NCI-H1092 (cell line): ENCODE measurements around the gene ADAMTS12.

Experiments used
- DNase-seq: peaks from one replicate; lab custom pipeline; 2025; lab: John Stamatoyannopoulos, UW

Gene ADAMTS12

DNA sequence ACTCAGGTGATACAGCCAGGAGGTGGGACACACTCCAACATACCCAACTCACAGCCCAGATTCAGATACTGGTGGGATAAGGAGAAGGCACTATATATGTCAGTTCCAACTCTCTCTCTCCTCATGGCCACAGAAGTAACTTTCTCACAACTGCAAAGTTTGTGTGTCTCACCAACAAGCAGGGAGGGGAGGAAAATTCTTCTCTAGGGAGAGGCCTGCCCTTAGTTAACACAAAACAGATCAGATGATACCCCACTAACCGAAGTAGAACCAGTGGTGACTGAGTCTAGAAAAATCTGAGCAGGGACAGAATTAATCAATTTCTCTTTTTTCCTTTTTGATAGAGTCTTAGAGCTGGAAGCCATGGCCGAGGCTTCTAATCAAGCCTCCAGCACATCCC, 133.1 kb downstream of the ADAMTS12 start:
- no peak for DNase-seq

DNA sequence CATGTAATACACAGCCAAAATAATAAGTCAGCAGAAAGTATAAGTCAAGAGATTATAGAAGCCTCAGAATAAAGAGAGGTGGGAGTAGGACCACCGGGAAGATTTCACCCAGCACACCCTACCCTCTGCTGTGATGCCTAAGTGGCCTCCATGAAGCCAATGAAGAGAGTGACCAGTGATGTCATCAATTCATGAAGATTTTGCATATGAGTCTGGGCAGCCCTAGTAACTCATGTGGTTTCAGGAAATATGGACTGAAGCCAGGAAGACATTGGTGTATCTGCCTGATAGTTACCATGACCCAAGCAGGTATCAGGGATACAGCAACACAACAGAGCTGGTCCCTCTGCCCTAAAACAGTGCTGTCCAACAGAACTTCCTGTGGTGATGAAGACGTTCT, 135.3 kb downstream of the ADAMTS12 start:
- DNase-seq, result no peak

DNA sequence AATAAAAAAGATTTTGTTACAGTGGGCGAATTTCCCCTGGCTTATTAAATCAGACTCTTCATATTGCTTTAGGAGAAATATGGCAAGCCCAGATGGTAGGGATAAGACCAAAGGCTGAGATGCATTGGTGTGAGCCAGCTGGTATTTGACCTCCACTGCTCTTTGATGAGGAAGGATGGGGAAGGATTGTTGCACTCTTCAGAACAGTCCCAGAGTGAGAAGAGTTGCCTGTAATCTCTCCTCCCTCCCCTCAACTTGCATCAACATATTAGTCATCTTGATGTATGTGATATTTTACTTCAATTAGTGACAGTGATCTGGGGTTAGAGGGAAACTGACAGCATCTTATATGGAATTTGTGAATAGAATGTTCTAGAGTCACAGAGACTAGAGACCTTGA, 136.6 kb downstream of the ADAMTS12 start:
- no peak for DNase-seq

DNA sequence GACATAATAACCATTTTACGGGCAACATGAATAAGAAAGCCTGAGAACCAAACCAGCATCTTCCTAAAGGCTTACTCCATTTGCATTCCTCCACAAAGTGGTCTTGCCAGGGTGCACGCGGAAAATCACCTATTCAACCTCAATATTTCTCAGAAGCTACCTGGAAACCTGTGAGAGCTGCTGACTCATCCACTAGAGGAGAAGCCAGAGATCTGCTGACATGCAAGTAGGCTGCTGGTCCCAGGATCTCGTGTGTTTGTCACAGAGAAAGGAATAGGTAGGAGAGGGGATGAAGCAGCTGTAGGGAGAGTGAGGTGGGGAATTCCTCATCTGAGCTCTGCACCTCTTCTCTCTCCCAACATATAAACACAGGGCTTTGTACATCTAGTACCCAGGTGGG, 138.1 kb downstream of the ADAMTS12 start:
- no peak for DNase-seq

DNA sequence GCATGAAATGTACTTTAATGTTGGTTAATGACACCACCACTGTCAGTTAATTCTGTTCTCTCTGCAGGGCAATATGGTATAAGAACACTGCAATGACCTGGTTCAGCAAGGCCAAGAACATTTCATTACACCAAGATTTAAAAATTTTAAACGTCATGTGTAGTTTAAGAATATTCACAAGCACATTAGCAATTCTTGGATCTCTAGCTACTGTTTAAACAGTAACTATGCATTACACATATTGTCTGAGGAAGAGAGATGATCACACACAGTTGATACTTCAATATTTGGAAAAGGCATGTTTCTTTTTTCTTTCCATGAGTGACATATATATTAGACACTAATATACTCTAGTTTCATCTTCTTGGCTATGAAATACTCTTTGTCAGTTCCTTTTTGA, 143.0 kb downstream of the ADAMTS12 start:
- no peak for DNase-seq

DNA sequence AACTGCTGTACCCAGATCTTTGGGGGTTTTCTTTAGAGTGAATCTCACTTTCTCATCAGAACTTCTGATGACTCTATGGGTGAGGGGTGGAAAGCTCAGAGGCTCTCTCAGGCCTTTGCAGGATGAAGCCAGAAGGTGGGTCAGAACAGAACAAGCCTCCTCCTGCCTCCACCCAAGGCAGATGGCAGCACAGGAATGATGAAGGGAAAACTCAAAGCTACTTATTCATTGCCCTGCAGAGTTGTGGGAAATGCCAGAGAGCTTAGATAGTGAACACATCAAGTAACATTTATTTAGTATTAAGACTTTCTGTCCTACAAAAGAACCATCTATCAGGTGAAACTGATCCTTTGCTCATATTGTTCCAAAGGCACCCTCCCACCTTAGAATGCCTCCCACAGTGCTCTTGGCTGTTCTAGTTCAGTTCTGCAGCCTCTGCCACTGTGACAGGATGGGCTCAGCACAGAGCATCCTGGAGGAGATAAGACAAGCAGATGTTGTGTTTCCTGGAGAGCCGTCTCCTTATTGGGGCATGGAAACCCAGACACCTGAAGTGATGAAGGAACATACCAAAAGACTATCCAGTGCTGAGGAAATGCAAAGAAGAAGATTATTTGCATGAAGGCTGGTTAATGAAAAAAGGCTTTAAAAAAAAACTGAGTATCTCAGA, 146.6 kb downstream of the ADAMTS12 start:
- DNase-seq, result no peak

GRCh38 chr5:33743099-33743498, 148.7 kb downstream of the ADAMTS12 start:
- no peak for DNase-seq

DNA sequence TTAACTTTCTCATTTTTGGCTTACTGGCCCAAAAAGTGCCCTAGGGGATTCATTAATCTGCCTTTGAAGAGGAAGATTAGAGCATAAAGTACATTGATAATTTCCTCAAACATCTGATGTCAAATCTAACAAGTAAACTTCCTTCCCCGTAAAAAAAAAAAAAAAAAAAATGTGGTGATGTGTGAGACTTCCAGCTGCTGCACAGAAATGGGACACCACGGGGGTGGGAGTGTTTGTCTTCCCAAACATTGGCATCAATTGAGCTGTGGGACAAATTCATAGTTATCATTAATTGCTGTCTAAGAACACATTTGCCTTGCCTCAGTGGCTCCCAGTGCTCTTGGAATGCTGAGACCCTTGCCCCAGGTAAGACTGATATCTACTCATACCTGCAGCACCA, 149.6 kb downstream of the ADAMTS12 start:
- no peak for DNase-seq

GRCh38 chr5:33738967-33739366, 152.8 kb downstream of the ADAMTS12 start:
- DNase-seq, result no peak

GRCh38 chr5:33738097-33738496, 153.7 kb downstream of the ADAMTS12 start:
- no peak for DNase-seq

GRCh38 chr5:33737697-33738096, 154.1 kb downstream of the ADAMTS12 start:
- no peak for DNase-seq

DNA sequence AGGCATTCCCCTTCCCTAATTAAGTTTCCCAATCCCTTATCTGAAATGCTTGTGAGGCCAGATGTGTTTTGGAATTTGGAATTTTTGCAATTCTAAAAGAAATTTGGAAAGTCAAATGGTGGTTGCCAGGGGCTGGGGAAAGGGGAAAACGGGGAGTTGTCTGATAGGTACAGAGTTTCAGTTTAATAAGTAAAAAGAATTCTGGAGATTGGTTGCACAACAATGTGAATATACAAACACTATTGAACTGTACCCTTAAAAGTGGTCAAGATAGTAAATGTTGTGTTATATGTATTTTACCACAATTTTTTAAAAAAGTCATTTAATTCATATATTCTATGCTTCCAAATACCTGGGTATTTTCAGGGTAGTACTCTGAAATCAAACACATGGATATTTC, 154.5 kb downstream of the ADAMTS12 start:
- no peak for DNase-seq

DNA sequence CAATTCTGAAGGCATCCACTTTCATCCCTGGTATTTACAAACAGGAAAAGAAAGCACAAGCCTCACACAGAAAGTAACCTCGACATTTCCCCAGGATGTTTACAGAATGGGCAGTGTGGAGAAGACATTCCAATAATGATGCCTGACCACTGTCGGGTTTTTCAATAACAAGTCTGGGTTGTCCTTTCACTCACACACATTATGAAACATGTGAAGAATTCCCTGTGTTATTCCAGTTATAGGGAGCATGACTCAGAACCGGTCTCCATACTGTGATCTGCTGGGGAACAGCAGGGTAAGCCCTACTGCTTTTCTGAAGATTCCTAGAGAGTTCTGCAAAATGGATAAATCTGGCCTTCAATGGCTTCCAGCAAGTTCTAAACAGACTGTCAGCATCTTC, 155.3 kb downstream of the ADAMTS12 start:
- no peak for DNase-seq

- no peak for DNase-seq
Observed at GRCh38 chr5:33735072-33735471, 156.7 kb downstream of the ADAMTS12 start.

DNA sequence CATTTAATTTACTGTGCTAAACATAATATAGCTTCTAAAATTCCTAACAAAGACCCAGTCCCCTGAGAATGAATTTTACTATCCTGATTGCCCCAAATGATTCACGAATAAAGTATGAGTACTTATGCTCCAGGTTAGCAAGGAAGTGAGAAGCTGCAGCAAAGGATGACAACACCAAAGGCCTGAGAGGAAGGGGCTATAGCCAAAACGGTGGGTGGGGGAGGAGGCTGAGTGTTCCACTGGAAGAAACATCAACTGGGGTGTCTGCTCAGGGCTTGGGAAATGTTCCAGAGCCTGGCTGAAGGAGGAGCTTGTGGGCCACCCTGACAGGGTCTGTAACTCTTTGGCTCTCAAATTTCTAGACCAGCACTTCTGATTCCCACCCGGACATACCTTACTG, 157.3 kb downstream of the ADAMTS12 start:
- no peak for DNase-seq

- no peak for DNase-seq
Observed at GRCh38 chr5:33733225-33733624, 158.6 kb downstream of the ADAMTS12 start.

- no peak for DNase-seq
Observed at GRCh38 chr5:33726422-33727165, 165.2 kb downstream of the ADAMTS12 start.

DNA sequence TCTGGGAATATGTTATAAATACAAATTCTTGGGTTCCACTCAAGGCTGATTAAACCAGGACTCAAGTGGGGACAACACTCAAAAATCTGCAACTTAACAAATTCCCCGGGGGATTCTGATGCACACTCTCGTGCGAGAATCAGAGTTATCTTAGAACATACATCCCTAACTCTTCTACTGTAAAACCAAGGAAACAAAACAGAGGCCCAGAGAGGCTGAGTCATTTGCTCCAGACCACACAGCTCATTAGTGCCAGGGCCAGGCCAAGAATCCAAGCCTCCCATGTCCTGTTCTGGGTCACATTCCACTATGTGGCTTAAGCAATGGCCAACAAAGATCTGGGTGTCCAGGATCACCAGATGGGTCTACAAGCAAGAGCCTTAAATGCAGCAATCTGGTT, 166.0 kb downstream of the ADAMTS12 start:
- DNase-seq, result no peak

GRCh38 chr5:33721491-33722200, 170.1 kb downstream of the ADAMTS12 start:
- no peak for DNase-seq

- no peak for DNase-seq
Observed at GRCh38 chr5:33720176-33720575, 171.6 kb downstream of the ADAMTS12 start.

GRCh38 chr5:33719769-33720168, 172.0 kb downstream of the ADAMTS12 start:
- no peak for DNase-seq

DNA sequence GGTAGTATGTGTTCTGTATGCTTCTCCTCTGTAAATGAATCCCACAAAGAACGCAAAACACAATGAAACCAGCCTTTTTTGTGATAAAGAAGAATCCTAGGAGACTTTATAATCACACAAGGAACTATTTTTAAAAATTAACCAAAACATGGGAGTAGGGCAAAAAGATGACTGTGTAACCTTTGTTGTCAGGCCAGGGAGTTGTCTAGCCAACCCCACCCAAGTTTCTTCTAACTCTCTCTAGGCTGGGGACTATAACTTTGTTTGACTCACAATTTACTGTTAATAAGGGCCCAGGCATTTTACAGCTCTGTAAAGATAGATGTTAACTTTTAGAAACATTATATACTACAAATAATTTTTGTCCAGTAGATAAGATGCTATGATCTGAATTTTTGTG, 176.1 kb downstream of the ADAMTS12 start:
- DNase-seq, result no peak

DNA sequence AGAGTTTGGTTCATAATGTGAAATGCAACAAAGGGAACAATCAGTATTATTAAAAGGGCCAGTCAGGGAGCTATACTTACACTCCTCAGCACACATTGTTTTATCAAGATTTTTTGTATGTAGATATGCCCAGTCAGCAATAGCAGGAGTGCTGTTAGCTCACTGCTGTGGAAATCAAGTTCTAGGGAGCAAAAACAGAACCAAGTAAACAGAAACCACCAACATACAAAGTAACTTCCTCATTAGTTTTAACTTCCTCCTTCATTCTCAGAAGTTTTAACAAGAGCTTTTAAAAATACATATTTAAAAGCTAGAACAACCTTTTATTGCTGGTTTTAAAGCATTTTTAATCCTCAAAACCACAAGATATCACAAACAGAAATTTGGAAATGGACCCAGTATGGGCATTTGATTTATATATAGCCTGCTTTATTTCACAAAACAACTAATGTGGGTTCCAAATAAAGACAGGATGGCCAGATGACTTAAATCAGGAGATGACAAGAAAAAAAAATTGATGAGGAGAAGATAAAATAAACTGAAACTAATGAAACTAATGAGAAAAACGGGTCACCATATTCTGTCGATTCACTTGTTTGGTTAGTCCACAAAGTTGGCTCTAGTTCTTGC, 178.5 kb downstream of the ADAMTS12 start:
- DNase-seq, result no peak
